Heart left ventricle (tissue), 13 donors: Measurements from ENCODE around the gene CNTRL.

Experiments used
- CTCF ChIP-seq, 12 donors: fragments of 200-600 bp; sonication (generic) in 4 of 12; IDR thresholded peaks; one replicate each; pipeline versions ENCODE4 v1.5.0 to v1.8.0; 2018 to 2022; ENCODE audit warnings: antibody characterized with exemption in 12 of 12, mild to moderate bottlenecking in 5 of 12
- POLR2A ChIP-seq, 2 donors: fragments of 450-650 bp; IDR thresholded peaks; one replicate each; pipeline ENCODE4 v1.6.1; 2017; ENCODE audit warnings: antibody characterized with exemption in 2 of 2, mild to moderate bottlenecking in 2 of 2, moderate library complexity in 2 of 2
- donor health status: ischemic (EF 13 %, LVEDD 7.1; RV severe dilation, severe dysfunction).
- donor health status: DM: no; HTN: yes; CAD: no.
- donor health status: DM: no; HTN: no; CAD: no.
- donor health status: ischemic (EF 25% LVEDD 6.9; RV normal size, moderate dysfunction).
- donor health status: ischemic (EF 25% LVEDD 5.7; RV mildly dilated, moderate dysfunction).
- donor health status: ischemic (EF 35%, LVEDD 5.7; RV mildly dilated, moderate dysfunction).
- donor health status: nonischemic (EF 11% LVEDD 7.7; RV severe dilation, severe dysfunction).
- donor health status: DM: yes; HTN: yes; CAD: no.
- donor health status: PGD.
- donor health status: ischemic (EF 29% LVEDD 5.4; RV normal size, mild dysfunction).
- donor health status: nonischemic (EF 23%, LVEDD 6.1; RV moderate dilation, normal function).

- TF ChIP-seq CTCF (IDR thresholded peaks at IDR 0.05) = no peak
- TF ChIP-seq POLR2A (IDR thresholded peaks at IDR 0.05) = no peak
Observed at GRCh38 chr9:121133104-121133816, 58.5 kb downstream of the CNTRL start.
